Adrenal gland (tissue), 12 donors: Measurements from ENCODE around the gene HARBI1. TPM values are rescaled to one million over a fixed set of nuclear protein-coding genes. Genes with fewer than 3 reads are reported as not detected.

Source experiments
- DNase-seq, 7 donors: peaks; one replicate each; pipeline ENCODE4 v3.0.0-alpha.2; 2019 to 2020
- H3K27ac ChIP-seq, 5 donors: fragments of 200-600 bp; sonication (generic) in 4 of 5; 1 replicate in 3 of 5; 2 replicates in 2 of 5; pipeline versions ENCODE4 v1.5.1 to v1.8.0; 2016 to 2020; ENCODE audit warnings: mild to moderate bottlenecking in 1 of 5
- H3K27me3 ChIP-seq: fragments of 200-600 bp; 2 replicates; pipeline ENCODE4 v1.8.0; 2021
- H3K36me3 ChIP-seq, 2 donors: fragments of 200-600 bp; replicated peaks in 1 of 2; 1 replicate in 1 of 2; 2 replicates in 1 of 2; pipeline versions ENCODE4 v1.5.1 to v1.8.0; 2018 to 2022
- H3K4me1 ChIP-seq, 2 donors: fragments of 200-600 bp; replicated peaks in 1 of 2; 1 replicate in 1 of 2; 2 replicates in 1 of 2; pipeline versions ENCODE4 v1.5.1 to v1.8.0; 2018 to 2021
- H3K4me3 ChIP-seq, 4 donors: fragments of 200-600 bp; sonication (generic) in 3 of 4; one replicate each; pipeline ENCODE4 v1.5.1; 2016 to 2018
- H3K9me3 ChIP-seq, 3 donors: fragments of 200-600 bp; sonication (generic) in 1 of 3; replicated peaks in 1 of 3; 1 replicate in 2 of 3; 2 replicates in 1 of 3; pipeline versions ENCODE4 v1.5.1 to v1.8.0; 2016 to 2021
- POLR2A ChIP-seq, 2 donors: fragments of 450-650 bp; IDR thresholded peaks; one replicate each; pipeline ENCODE4 v1.6.1; 2017; ENCODE audit warnings: antibody characterized with exemption in 2 of 2, mild to moderate bottlenecking in 2 of 2, moderate library complexity in 1 of 2
- WGBS, 4 donors: extraction: QIAGEN DNeasy Blood & Tissue Kit in 2 of 4; methylation state at CpG; one replicate each; pipeline versions ENCODE4 v1.1.5 to v1.1.7; 2013 to 2017; 5-methylcytosine and 5-hydroxymethylcytosine counted together
- intact Hi-C, 2 donors: fragments of 100-400 bp; cut with DNase I; formaldehyde crosslinking; loops; one replicate each; pipeline versions ENCODE4 v1.14.1 to v1.15.0; 2022 to 2023
- polyA plus RNA-seq, 3 donors: library from polyadenylated mRNA; stranded (reverse); fragments of 200-250 nt in 2 of 3; fragments of 350-450 nt in 1 of 3; fragmentation: Illumina TruSeq in 1 of 3; extraction: RNeasy Lipid Tissue Mini Kit (QIAGEN cat#74804) in 1 of 3; gene quantifications; one replicate each; pipeline ENCODE4 v1.2.3, GENCODE V29; 2013 to 2014
- total RNA-seq, 9 donors: library from RNA; depleted of rRNA in 4 of 9; stranded (reverse); fragments of >200 nt in 4 of 9; fragments of 120-200 nt in 1 of 9; fragmentation: NEBNext Ultra II Directional in 1 of 9; extraction: Animal tissue kit (Norgen Biotek cat#: 25700) in 1 of 9; gene quantifications; one replicate each; pipeline versions ENCODE4 v1.1.0 to v1.2.4, GENCODE V29; 2013 to 2023
- TF ChIP-seq, protein P1 (sequence below), 6 experiments: fragments of 450-650 bp in 4 of 6; fragments of 200-600 bp in 2 of 6; sonication (generic) in 1 of 6; IDR thresholded peaks; 1 replicate in 5 of 6; 2 replicates in 1 of 6; pipeline versions ENCODE4 v1.5.1 to v1.8.0; 2016 to 2021; ENCODE audit warnings: antibody characterized with exemption in 6 of 6, mild to moderate bottlenecking in 2 of 6, moderate library complexity in 1 of 6
- donor health status: healthy with polysubstance abuse.
- donor health status: Bipolar disorder and iron deficiency.
- donor health status: DM: yes; HTN: yes; CAD: no.
- donor health status: DM: no; HTN: no; CAD: no.
- donor health status: DM: no; HTN: no; CAD: no.
- donor health status: DM: yes; HTN: yes; CAD: no.

The HARBI1 gene
- total and polyA plus RNA-seq, 12 donors = 1.5 to 7.4 (median 5.6) TPM

DNA sequence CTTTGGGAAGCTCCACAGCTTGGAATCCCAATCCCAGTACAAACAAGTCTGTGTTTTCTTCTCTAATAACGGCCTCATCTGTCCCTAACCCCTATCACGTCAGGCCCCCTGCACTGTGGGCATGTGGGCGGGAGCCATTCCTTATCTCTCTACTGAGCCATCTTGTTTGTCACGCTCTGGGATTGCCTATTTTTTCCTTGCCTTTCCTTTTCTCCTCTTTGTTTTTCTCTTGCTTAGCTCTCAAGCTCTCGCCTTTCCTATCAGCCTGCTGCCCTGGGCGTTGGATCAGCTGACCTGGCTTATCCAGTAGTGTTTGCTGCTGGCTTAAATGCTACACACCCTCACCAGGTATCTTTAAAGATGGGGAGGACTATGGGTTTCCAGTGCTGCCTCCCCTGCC lies 47.6 kb upstream of the HARBI1 start:
- Histone ChIP-seq H3K36me3 (peaks cover 0 to 75% of the 10 kb centered on the region in 2 donors), H3K4me1 (peaks cover 0 to 17% of the 10 kb centered on the region in 2 donors), H3K4me3 (no peak overlapping the region), H3K27ac (peak overlapping the region in 1 of 5 donors; percentile 8), H3K9me3 (no peaks in the 10 kb centered on the region), H3K27me3 (no peaks in the 10 kb centered on the region)
- peak in 1 of 7 donors; percentile 40 for DNase-seq
- intact Hi-C loops = no loop called here
- no peak for TF ChIP-seq POLR2A (IDR thresholded peaks at IDR 0.05)
- TF ChIP-seq, protein P1, sequence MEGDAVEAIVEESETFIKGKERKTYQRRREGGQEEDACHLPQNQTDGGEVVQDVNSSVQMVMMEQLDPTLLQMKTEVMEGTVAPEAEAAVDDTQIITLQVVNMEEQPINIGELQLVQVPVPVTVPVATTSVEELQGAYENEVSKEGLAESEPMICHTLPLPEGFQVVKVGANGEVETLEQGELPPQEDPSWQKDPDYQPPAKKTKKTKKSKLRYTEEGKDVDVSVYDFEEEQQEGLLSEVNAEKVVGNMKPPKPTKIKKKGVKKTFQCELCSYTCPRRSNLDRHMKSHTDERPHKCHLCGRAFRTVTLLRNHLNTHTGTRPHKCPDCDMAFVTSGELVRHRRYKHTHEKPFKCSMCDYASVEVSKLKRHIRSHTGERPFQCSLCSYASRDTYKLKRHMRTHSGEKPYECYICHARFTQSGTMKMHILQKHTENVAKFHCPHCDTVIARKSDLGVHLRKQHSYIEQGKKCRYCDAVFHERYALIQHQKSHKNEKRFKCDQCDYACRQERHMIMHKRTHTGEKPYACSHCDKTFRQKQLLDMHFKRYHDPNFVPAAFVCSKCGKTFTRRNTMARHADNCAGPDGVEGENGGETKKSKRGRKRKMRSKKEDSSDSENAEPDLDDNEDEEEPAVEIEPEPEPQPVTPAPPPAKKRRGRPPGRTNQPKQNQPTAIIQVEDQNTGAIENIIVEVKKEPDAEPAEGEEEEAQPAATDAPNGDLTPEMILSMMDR (IDR thresholded peaks at IDR 0.05) = no peak
- WGBS, 4 donors = 68 to 81% (median 71%) methylated on average over 6 of the region's 6 CpGs

DNA sequence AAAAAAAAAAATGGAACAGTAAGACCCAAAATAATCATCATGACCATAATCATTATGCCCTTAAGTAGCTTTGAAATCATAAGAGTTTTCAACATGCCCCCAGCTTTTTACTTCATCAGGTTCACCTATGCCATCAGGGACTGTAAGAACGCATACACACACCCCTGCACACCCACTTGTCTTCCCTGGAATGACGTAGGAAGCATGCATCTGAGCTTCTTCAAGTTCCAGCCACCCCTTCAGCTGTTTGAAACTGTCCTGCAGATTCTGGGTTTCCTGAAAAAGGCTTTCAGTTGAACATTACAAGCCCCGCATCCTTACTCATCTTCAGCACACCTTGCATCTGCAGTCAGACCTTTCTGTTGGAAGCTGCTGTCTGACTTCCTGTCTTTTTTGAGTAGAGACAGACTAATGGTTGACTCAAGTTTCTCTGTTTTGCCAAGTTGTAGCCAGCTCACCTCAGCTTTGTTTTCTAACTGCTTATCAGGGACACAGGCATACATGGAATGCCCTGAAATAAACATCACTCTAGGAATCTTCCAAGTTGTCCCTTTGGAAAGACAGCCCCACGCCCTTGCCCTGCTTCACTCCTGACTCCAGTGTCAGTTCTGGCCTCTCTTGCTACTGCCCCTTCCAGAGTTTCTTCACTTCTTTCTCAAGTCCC lies 46.4 kb upstream of the HARBI1 start:
- H3K4me1 ChIP-seq = peaks cover 0 to 17% of the 10 kb centered on the region in 2 donors
- intact Hi-C loops = no loop called here
- H3K27me3 ChIP-seq = no peaks in the 10 kb centered on the region
- no peak overlapping the region for H3K4me3 ChIP-seq
- no peaks in the 10 kb centered on the region for H3K9me3 ChIP-seq
- no peak overlapping the region for H3K27ac ChIP-seq
- peak in 1 of 7 donors; percentile 33 for DNase-seq
- peaks cover 0 to 75% of the 10 kb centered on the region in 2 donors for H3K36me3 ChIP-seq
- TF ChIP-seq, protein P1 (IDR thresholded peaks at IDR 0.05) = no peak
- TF ChIP-seq POLR2A (IDR thresholded peaks at IDR 0.05) = no peak
- WGBS, 4 donors = 86 to 91% (median 89%) methylated on average over 4 of the region's 4 CpGs

DNA sequence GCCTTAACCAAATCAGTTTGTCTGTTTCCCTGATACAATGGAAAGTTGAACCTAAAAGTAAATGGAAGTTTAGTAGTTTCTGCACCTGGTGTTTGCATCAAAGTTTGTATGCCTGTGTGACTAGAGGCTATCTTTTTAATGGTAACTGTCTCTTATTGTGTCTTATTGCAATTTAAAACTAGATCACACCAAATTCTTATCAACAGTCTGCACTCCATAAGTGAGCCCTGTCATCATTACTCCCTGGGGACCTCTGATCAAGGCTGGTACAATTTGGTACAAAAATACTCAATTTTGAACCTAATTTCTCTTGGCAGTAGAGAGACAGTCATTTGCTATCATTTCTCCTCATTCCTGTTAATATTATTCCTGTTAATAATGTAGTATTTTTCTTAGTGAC lies 45.3 kb upstream of the HARBI1 start:
- H3K36me3 ChIP-seq = peaks cover 0 to 76% of the 10 kb centered on the region in 2 donors
- no peak for DNase-seq

DNA sequence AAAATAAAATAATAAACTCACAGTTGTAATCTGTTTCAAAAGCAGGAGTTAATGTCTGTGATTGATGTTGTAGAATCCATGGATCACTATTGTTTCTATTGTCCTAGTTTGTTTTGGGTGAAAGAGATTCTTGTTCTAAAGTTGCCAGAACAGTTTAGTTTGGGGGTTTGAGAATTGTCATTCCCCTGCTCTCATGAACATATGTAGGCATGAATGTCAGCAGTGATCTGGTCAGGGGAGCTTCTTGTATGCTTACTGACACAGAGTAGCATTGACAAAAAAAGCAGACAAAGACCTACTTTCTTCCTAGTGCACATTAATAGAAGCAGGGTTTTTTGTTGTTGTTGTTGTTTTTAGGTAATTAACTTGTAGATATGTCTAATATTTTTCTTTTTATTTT lies 44.8 kb upstream of the HARBI1 start:
- H3K4me1 ChIP-seq = peaks cover 0 to 9% of the 10 kb centered on the region in 2 donors

More for the DNA sequence above, 45.3 kb upstream of the HARBI1 start:
- Histone ChIP-seq H3K4me3 (no peak overlapping the region), H3K9me3 (no peaks in the 10 kb centered on the region), H3K4me1 (peaks cover 0 to 12% of the 10 kb centered on the region in 2 donors), H3K27ac (no peak overlapping the region), H3K27me3 (no peaks in the 10 kb centered on the region)
- TF ChIP-seq, protein P1 (IDR thresholded peaks at IDR 0.05) = no peak
- TF ChIP-seq POLR2A (IDR thresholded peaks at IDR 0.05) = no peak
- intact Hi-C loops = no loop called here

More for the DNA sequence above, 44.8 kb upstream of the HARBI1 start:
- H3K27me3 ChIP-seq = no peaks in the 10 kb centered on the region
- no peak for DNase-seq
- H3K27ac ChIP-seq = no peak overlapping the region
- no peak for TF ChIP-seq POLR2A (IDR thresholded peaks at IDR 0.05)
- TF ChIP-seq, protein P1 (IDR thresholded peaks at IDR 0.05) = no peak
- intact Hi-C loops = no loop called here
- H3K36me3 ChIP-seq = peaks cover 0 to 77% of the 10 kb centered on the region in 2 donors
- H3K9me3 ChIP-seq = no peaks in the 10 kb centered on the region
- H3K4me3 ChIP-seq = no peak overlapping the region
